OCI-LY1 (cell line): ENCODE measurements around the gene MLXIPL.

ENCODE experiments used
- CTCF ChIP-seq: fragments of 200-600 bp; sonication (generic), shearing (Covaris generic); IDR thresholded peaks from 2 replicates; pipeline ENCODE4 v1.5.1; 2017; ENCODE audit warnings: mild to moderate bottlenecking, antibody characterized with exemption, low read length, moderate library complexity, mixed read lengths
- EZH2 ChIP-seq: fragments of 200-600 bp; sonication (generic), shearing (Covaris generic); IDR thresholded peaks from 2 replicates; pipeline ENCODE4 v1.8.0; 2017; ENCODE audit warnings: borderline replicate concordance, mixed run types, mild to moderate bottlenecking, antibody characterized with exemption, low read length, moderate library complexity, mixed read lengths

DNA sequence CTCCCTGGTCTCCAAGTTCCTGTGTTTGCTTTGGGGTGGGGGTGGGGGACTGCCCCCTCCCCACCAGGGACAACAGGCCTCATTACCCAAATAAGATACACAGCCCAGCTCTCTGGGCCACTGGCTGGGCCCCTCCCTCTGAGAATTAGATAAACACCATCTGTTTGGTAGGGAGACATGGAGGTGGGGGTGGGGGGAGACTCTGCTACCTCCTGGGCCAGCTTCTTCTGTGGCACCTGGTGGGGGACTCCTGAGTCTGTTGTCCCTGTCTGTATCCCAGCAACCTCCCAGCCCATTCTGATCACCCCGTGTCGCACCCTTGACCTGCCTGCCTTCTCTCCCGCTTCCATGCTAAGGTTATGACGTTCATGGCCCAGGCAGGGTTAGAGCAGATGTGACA is 5.8 kb downstream of the MLXIPL start:
- TF ChIP-seq CTCF (no peak), EZH2 (no peak)
